ENCODE measurements around the gene STK36.
A peak's percentile ranks its signal among the peaks of the same experiment; 100 is the strongest.

STK36 gene

GRCh38 chr2:218671654-218672566, at the start of gene STK36, which contains the start of gene RNF25:
Gene STK36, plus strand, starts transcription at chr2:218672086. Its CDS starts 744 bp downstream, at chr2:218672830.
Gene RNF25, minus strand, starts transcription at chr2:218672002. Its CDS starts 32 bp downstream, at chr2:218671970.
- DNase-seq (ENCODE audit: low read depth) = peak; percentile 67

- DNase-seq (ENCODE audit: low read depth) = no peak
These were observed 49.1 kb upstream of the STK36 start for GRCh38 chr2:218622606-218623365.

- DNase-seq (ENCODE audit: low read depth) = no peak
These were observed 48.5 kb upstream of the STK36 start for GRCh38 chr2:218623366-218623705.

GRCh38 chr2:218626369-218626768, 45.5 kb upstream of the STK36 start:
- no peak for DNase-seq (ENCODE audit: low read depth)

- no peak for DNase-seq (ENCODE audit: low read depth)
These were observed 43.9 kb upstream of the STK36 start for GRCh38 chr2:218627939-218628338.

- DNase-seq (ENCODE audit: low read depth) = no peak
These were observed 40.0 kb upstream of the STK36 start for GRCh38 chr2:218631837-218632236.

GRCh38 chr2:218635719-218636118, 36.2 kb upstream of the STK36 start:
- no peak for DNase-seq (ENCODE audit: low read depth)

- DNase-seq (ENCODE audit: low read depth) = no peak
These were observed 33.5 kb upstream of the STK36 start for GRCh38 chr2:218638372-218638771.

GRCh38 chr2:218642121-218642656, 29.7 kb upstream of the STK36 start:
- DNase-seq (ENCODE audit: low read depth) = no peak

- DNase-seq (ENCODE audit: low read depth) = no peak
These were observed 29.1 kb upstream of the STK36 start for GRCh38 chr2:218642786-218643185.

GRCh38 chr2:218643751-218644310, 28.1 kb upstream of the STK36 start:
- DNase-seq (ENCODE audit: low read depth) = no peak

- no peak for DNase-seq (ENCODE audit: low read depth)
These were observed 27.2 kb upstream of the STK36 start for GRCh38 chr2:218644721-218645120.

GRCh38 chr2:218645126-218645525, 26.8 kb upstream of the STK36 start:
- DNase-seq (ENCODE audit: low read depth) = no peak

- no peak for DNase-seq (ENCODE audit: low read depth)
These were observed 23.6 kb upstream of the STK36 start for GRCh38 chr2:218648088-218648786.

GRCh38 chr2:218648787-218649100, 23.1 kb upstream of the STK36 start:
- no peak for DNase-seq (ENCODE audit: low read depth)

- DNase-seq (ENCODE audit: low read depth) = no peak
These were observed 16.1 kb upstream of the STK36 start for GRCh38 chr2:218655751-218656150.

GRCh38 chr2:218658671-218659257, 13.1 kb upstream of the STK36 start:
- DNase-seq (ENCODE audit: low read depth) = peak; percentile 8

GRCh38 chr2:218659258-218659987, 12.5 kb upstream of the STK36 start, which contains the start of the genes BCS1L and ZNF142:
Gene BCS1L, plus strand, starts transcription at chr2:218659683. Its CDS starts 1,305 bp downstream, at chr2:218660988.
Gene ZNF142, minus strand, starts transcription at chr2:218659623. Its CDS starts 3,194 bp downstream, at chr2:218656429.
- peak; percentile 89 for DNase-seq (ENCODE audit: low read depth)

GRCh38 chr2:218659988-218660358, 11.9 kb upstream of the STK36 start:
- DNase-seq (ENCODE audit: low read depth) = no peak

GRCh38 chr2:218662377-218662776, 9.5 kb upstream of the STK36 start:
- no peak for DNase-seq (ENCODE audit: low read depth)

GRCh38 chr2:218662827-218663226, 9.1 kb upstream of the STK36 start:
- DNase-seq (ENCODE audit: low read depth) = no peak
